ENCODE results near the gene PROSER3.

Gene PROSER3

DNA sequence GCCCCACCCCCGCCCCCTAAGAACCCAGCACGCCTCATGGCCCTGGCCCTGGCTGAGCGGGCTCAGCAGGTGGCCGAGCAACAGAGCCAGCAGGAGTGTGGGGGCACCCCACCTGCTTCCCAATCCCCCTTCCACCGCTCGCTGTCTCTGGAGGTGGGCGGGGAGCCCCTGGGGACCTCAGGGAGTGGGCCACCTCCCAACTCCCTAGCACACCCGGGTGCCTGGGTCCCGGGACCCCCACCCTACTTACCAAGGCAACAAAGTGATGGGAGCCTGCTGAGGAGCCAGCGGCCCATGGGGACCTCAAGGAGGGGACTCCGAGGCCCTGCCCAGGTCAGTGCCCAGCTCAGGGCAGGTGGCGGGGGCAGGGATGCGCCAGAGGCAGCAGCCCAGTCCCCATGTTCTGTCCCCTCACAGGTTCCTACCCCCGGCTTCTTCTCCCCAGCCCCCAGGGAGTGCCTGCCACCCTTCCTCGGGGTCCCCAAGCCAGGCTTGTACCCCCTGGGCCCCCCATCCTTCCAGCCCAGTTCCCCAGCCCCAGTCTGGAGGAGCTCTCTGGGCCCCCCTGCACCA, 29.3 kb downstream of the PROSER3 start:
- no peaks in the 10 kb centered on the region for H3K27me3 ChIP-seq (ENCODE audit: control insufficient read depth, insufficient read depth, low read length)
- no peaks in the 10 kb centered on the region for H3K9me3 ChIP-seq (ENCODE audit: control insufficient read depth, low read length)
- no peaks in the 10 kb centered on the region for H3K4me1 ChIP-seq
- H3K36me3 ChIP-seq (ENCODE audit: control insufficient read depth, insufficient read depth, low read length) = no peaks in the 10 kb centered on the region
- H3K4me2 ChIP-seq (ENCODE audit: low read length) = no peak overlapping the region
- no peak overlapping the region for H3K4me3 ChIP-seq (ENCODE audit: low read depth, low read length)
- no peak overlapping the region for H3K27ac ChIP-seq
- H2AFZ ChIP-seq = no peak overlapping the region
- H3K9ac ChIP-seq = no peak overlapping the region
- TF ChIP-seq, protein P1, sequence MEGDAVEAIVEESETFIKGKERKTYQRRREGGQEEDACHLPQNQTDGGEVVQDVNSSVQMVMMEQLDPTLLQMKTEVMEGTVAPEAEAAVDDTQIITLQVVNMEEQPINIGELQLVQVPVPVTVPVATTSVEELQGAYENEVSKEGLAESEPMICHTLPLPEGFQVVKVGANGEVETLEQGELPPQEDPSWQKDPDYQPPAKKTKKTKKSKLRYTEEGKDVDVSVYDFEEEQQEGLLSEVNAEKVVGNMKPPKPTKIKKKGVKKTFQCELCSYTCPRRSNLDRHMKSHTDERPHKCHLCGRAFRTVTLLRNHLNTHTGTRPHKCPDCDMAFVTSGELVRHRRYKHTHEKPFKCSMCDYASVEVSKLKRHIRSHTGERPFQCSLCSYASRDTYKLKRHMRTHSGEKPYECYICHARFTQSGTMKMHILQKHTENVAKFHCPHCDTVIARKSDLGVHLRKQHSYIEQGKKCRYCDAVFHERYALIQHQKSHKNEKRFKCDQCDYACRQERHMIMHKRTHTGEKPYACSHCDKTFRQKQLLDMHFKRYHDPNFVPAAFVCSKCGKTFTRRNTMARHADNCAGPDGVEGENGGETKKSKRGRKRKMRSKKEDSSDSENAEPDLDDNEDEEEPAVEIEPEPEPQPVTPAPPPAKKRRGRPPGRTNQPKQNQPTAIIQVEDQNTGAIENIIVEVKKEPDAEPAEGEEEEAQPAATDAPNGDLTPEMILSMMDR (IDR thresholded peaks at IDR 0.05) = no peak
- no peaks in the 10 kb centered on the region for H3K79me2 ChIP-seq

DNA sequence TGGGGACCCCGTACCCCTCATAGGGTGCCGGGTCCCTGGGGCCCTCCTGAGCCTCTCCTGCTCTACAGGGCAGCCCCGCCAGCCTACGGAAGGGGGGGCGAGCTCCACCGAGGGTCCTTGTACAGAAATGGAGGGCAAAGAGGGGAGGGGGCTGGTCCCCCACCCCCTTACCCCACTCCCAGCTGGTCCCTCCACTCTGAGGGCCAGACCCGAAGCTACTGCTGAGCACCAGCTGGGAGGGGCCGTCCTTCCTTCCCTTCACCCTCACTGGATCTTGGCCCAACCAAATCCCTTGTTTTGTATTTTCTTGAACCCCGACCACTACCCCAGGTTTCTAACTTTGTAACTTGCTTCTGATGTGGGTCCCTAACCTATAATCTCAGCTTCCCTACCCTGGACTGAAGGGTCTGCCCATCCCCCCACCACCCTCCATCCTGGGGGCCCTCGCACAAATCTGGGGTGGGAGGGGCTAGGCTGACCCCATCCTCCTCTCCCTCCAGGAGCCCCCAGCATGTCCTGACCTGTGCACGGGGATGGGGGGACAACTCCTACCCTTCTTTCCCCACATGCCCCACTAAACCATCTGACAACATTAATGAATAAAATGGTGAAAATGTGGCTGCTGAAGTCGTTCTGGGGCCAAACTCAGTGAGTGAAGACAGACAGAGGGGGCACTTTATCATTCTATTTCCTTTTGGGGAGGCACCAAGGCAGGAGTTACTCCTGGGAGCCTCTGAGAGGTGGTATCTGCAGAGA, 30.4 kb downstream of the PROSER3 start:
- Histone ChIP-seq H3K79me2 (no peaks in the 10 kb centered on the region), H3K9me3 (ENCODE audit: control insufficient read depth, low read length) (no peaks in the 10 kb centered on the region), H3K9ac (no peak overlapping the region), H2AFZ (no peak overlapping the region), H3K4me2 (ENCODE audit: low read length) (no peak overlapping the region), H3K27me3 (ENCODE audit: control insufficient read depth, insufficient read depth, low read length) (no peaks in the 10 kb centered on the region), H3K4me1 (no peaks in the 10 kb centered on the region), H3K27ac (no peak overlapping the region), H3K36me3 (ENCODE audit: control insufficient read depth, insufficient read depth, low read length) (no peaks in the 10 kb centered on the region), H3K4me3 (ENCODE audit: low read depth, low read length) (no peak overlapping the region)
- TF ChIP-seq, protein P1 (IDR thresholded peaks at IDR 0.05) = no peak

DNA sequence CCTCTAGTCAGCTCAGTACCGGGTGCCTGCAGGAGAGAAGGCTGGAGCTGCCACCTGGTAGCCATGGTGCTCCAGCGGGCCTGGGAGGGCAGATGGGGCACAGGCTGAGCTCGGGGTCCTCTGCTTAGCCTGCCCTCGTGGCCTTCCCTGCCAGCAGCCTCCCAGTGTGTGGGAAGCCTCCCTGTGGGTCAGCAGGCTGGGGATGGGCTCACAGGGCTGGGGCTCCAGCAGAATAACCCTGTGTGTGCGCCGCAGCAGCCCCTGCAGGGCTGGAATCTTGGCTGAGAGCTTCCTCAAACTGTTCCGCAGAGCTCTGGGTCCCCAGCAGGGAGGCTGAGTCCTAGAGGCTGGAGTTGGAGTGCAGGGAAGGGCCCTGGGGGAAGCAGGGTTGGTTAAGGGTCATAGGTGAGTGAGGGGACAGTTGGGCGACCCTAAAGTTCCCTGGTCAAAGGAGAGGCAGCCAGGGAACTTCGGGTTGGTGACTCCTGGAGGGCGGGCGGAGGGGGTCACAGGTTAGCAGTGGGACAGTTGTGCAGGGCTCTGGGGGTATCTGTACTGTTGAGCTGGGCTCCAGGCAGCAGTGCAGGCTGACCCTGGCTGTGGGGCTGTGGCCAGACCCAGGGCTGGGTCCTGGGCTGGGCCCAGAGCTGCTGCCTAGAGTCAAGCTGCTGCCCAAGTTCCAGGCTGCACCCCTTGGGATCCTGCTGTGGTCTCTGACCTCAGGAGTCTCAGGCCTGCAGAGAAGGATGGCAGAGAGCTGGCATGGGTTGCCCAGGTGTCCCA, 31.4 kb downstream of the PROSER3 start:
- Histone ChIP-seq H2AFZ (no peak overlapping the region), H3K4me1 (no peaks in the 10 kb centered on the region), H3K36me3 (ENCODE audit: control insufficient read depth, insufficient read depth, low read length) (no peaks in the 10 kb centered on the region), H3K4me2 (ENCODE audit: low read length) (no peak overlapping the region), H3K27me3 (ENCODE audit: control insufficient read depth, insufficient read depth, low read length) (no peaks in the 10 kb centered on the region), H3K4me3 (ENCODE audit: low read depth, low read length) (no peak overlapping the region), H3K9me3 (ENCODE audit: control insufficient read depth, low read length) (no peaks in the 10 kb centered on the region), H3K9ac (no peak overlapping the region), H3K27ac (no peak overlapping the region), H3K79me2 (no peaks in the 10 kb centered on the region)
- TF ChIP-seq, protein P1 (IDR thresholded peaks at IDR 0.05) = no peak

DNA sequence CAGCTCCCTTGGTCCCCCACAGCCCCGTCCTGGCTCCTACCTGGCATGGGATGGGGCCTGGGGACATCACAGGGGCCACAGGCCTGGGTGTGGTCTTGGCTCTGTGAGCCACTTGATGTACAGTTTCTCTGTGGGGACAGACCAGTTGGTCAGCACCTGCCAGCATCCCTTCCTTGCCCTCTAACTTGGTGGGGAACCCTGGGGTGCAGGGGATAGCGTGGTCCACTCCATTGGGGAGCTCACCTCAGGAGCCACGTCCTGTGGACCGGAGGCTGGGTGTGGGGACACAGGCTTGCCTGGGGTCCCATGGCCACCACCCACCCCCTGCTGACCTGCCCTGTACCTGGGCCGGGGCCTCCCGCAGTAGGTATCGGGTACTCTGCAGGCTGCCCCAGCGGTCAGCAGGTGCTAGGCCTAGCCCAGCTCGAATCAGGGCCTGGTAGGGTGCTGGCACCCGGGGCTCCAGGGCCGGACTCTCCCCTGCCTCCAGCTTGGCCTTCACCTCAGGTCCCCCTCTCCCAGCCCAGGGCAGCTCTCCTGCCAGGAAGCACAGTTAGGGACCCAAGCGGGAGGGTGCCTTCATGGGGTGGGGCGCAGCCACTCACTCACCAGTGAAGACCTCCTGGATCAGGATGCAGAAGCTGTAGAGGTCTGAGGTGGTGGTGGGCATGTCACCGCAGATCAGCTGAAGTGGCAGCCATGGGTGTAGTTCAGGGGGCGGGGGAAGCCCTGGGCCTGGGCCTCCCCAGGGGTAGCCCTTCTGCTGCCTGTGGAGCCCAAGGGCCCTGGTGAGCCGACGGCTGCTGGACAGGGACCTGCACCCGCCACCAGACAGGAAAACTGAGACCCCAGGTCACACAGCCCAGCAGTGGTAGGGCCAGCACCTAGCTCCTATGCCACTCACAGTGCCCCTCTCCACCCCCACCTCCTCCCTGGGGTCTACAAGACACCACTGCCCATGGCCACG, 32.3 kb downstream of the PROSER3 start:
- H2AFZ ChIP-seq = no peak overlapping the region
- no peaks in the 10 kb centered on the region for H3K36me3 ChIP-seq (ENCODE audit: control insufficient read depth, insufficient read depth, low read length)
- H3K9ac ChIP-seq = no peak overlapping the region
- H3K9me3 ChIP-seq (ENCODE audit: control insufficient read depth, low read length) = no peaks in the 10 kb centered on the region
- H3K4me2 ChIP-seq (ENCODE audit: low read length) = no peak overlapping the region
- TF ChIP-seq, protein P1 (IDR thresholded peaks at IDR 0.05) = no peak
- H3K27me3 ChIP-seq (ENCODE audit: control insufficient read depth, insufficient read depth, low read length) = no peaks in the 10 kb centered on the region
- H3K4me3 ChIP-seq (ENCODE audit: low read depth, low read length) = no peak overlapping the region
- H3K27ac ChIP-seq = no peak overlapping the region
- H3K4me1 ChIP-seq = no peaks in the 10 kb centered on the region
- H3K79me2 ChIP-seq = no peaks in the 10 kb centered on the region
